Right atrium auricular region (tissue), 2 donors: Measurements from ENCODE around the gene BPIFA2. TPM values are rescaled to one million over a fixed set of nuclear protein-coding genes. Genes with fewer than 3 reads are reported as not detected.

ENCODE experiments used
- DNase-seq: peaks from one replicate; pipeline ENCODE4 v3.0.0-alpha.2; 2019; ENCODE audit warnings: low spot score
- H3K27ac ChIP-seq, 2 donors: fragments of 200-600 bp; sonication (generic); 1 replicate in 1 of 2; 2 replicates in 1 of 2; pipeline ENCODE4 v1.5.1; 2016 to 2019
- H3K27me3 ChIP-seq, 2 donors: fragments of 200-600 bp; sonication (generic); one replicate each; pipeline versions ENCODE4 v1.5.1 to v1.6.0; 2017 to 2019
- H3K36me3 ChIP-seq: fragments of 200-600 bp; sonication (generic); one replicate; pipeline ENCODE4 v1.5.1; 2016
- H3K4me1 ChIP-seq, 2 donors: fragments of 200-600 bp; sonication (generic); one replicate each; pipeline versions ENCODE4 v1.5.1 to v1.6.0; 2017 to 2019
- H3K4me3 ChIP-seq, 2 donors: fragments of 200-600 bp; sonication (generic); 1 replicate in 1 of 2; 2 replicates in 1 of 2; pipeline ENCODE4 v1.5.1; 2017 to 2019; ENCODE audit warnings: mild to moderate bottlenecking in 1 of 2, moderate library complexity in 1 of 2
- H3K9me3 ChIP-seq, 2 donors: fragments of 200-600 bp; sonication (generic); one replicate each; pipeline ENCODE4 v1.5.1; 2019
- total RNA-seq, 2 donors: library from RNA; depleted of rRNA; stranded (reverse); fragments of >200 nt; gene quantifications; one replicate each; pipeline ENCODE4 v1.1.0, GENCODE V29; 2016
- TF ChIP-seq, protein P1 (sequence below), 2 donors: fragments of 200-600 bp; sonication (generic); IDR thresholded peaks; one replicate each; pipeline ENCODE4 v1.5.1; 2019; ENCODE audit warnings: antibody characterized with exemption in 2 of 2

The BPIFA2 gene
- total RNA-seq, 2 donors from 2014 or later: not detected

DNA sequence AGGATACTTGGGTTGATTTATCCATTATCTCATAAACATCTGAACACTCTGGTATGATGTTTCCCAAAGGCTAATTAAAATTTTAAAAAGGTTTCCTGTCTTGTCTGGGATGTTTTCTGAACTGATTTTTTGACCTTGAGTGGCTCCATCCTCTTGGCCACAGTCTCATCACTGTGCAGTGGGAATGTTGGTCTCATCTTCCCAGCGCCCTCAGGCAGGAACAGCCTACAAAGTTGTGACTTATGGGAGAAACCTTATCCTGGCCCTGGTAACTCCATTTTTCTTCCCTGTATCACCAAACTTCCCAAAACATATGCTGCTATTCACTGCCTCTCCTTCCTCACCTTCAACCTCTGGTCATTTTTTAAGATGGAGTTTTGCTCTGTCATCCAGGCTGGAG, 42.4 kb downstream of the BPIFA2 start:
- no peaks in the 10 kb centered on the region for H3K9me3 ChIP-seq
- H3K4me3 ChIP-seq: no peak overlapping the region
- no peak overlapping the region for H3K27ac ChIP-seq
- H3K27me3 ChIP-seq: no peaks in the 10 kb centered on the region
- DNase-seq: no peak
- no peaks in the 10 kb centered on the region for H3K4me1 ChIP-seq
- TF ChIP-seq, protein P1, sequence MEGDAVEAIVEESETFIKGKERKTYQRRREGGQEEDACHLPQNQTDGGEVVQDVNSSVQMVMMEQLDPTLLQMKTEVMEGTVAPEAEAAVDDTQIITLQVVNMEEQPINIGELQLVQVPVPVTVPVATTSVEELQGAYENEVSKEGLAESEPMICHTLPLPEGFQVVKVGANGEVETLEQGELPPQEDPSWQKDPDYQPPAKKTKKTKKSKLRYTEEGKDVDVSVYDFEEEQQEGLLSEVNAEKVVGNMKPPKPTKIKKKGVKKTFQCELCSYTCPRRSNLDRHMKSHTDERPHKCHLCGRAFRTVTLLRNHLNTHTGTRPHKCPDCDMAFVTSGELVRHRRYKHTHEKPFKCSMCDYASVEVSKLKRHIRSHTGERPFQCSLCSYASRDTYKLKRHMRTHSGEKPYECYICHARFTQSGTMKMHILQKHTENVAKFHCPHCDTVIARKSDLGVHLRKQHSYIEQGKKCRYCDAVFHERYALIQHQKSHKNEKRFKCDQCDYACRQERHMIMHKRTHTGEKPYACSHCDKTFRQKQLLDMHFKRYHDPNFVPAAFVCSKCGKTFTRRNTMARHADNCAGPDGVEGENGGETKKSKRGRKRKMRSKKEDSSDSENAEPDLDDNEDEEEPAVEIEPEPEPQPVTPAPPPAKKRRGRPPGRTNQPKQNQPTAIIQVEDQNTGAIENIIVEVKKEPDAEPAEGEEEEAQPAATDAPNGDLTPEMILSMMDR (IDR thresholded peaks at IDR 0.05): no peak
- H3K36me3 ChIP-seq: no peaks in the 10 kb centered on the region

DNA sequence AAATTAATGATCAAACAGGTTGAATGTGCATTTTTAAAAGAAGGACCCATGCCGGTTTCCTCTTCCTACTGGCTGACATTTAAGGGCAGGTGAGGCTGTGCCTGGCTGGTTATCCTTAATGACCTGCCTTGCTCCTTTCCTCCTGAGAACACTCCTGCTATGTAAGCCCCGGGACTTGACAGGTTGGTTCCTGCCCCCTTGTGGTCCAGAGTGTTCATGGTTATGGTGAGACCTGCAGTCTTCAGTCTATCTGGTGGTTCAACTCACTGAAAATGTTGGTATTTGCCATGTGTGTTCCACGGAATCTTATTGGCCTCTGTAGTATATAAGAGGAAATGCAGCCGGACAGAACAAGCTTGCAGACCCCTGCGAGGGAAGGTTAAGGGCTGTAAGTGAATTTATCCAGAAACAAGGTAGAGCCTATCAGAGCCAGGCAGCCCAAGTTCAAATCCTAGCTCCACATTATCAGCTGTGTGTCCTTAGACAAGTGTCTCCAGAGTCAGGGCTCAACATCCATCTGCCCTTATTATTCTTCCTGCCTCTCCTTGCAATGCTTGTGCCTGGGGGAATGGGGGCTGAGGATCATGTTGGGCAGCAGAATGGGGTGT, 44.0 kb downstream of the BPIFA2 start:
- TF ChIP-seq, protein P1 (IDR thresholded peaks at IDR 0.05): peak in 1 of 2 donors; percentile 30
- DNase-seq: no peak
- Histone ChIP-seq H3K4me3 (no peak overlapping the region), H3K27me3 (no peaks in the 10 kb centered on the region), H3K9me3 (no peaks in the 10 kb centered on the region), H3K36me3 (no peaks in the 10 kb centered on the region), H3K4me1 (no peaks in the 10 kb centered on the region), H3K27ac (no peak overlapping the region)

DNA sequence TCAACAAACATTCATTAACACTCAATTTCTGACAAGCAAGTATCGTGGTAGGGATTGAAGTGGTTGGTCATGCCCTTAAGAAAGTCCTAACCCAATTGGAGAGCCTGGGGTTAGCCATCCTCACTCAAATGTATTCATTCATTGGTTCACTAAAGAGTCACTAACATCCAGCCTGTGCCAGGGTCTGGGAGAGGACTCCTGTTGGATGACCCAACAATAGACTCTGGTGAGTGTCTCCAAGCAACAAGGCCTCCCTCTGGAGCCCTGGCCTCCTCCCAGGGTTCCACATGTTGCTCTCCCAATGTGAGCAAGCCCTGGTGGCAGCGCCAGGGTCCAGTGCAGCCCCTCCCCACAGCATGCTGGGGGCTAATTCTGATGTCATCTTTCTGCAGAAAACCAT, 49.1 kb downstream of the BPIFA2 start, which contains the start of gene BPIFA3:
Gene BPIFA3 (plus strand): TSS at position 301 of the 400 bp plus-strand sequence. CDS start 185 bp downstream, outside the sequence.
- Histone ChIP-seq H3K27me3 (no peaks in the 10 kb centered on the region), H3K36me3 (no peaks in the 10 kb centered on the region)

DNA sequence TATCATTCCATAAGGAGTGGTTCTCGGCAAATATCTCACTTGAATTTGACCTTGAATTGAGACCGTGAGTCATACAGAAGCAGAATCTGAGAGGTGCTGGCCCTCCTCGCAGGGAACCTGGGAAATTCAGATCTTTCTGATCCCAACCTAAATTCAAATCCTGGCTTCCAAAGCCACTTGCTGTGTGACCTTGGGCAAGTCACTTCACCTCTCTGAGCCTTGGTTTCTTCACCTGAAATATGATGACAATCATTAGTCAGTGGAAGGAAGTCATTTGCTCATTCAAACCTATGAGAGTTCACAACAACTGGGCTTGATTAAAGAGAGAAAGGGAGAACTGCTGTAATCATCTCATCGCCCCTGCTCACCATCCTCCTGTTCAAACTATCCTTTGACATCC, 56.4 kb downstream of the BPIFA2 start:
- Histone ChIP-seq H3K4me1 (no peaks in the 10 kb centered on the region), H3K27me3 (no peaks in the 10 kb centered on the region), H3K9me3 (no peaks in the 10 kb centered on the region), H3K4me3 (no peak overlapping the region), H3K27ac (no peak overlapping the region), H3K36me3 (no peaks in the 10 kb centered on the region)
- TF ChIP-seq, protein P1 (IDR thresholded peaks at IDR 0.05): no peak
- DNase-seq: no peak

More for the DNA sequence above, 49.1 kb downstream of the BPIFA2 start, which contains the start of gene BPIFA3:
- TF ChIP-seq, protein P1 (IDR thresholded peaks at IDR 0.05): no peak
- DNase-seq: no peak
- Histone ChIP-seq H3K4me1 (no peaks in the 10 kb centered on the region), H3K9me3 (no peaks in the 10 kb centered on the region), H3K27ac (no peak within 1 kb of the TSS), H3K4me3 (no peak within 1 kb of the TSS)

DNA sequence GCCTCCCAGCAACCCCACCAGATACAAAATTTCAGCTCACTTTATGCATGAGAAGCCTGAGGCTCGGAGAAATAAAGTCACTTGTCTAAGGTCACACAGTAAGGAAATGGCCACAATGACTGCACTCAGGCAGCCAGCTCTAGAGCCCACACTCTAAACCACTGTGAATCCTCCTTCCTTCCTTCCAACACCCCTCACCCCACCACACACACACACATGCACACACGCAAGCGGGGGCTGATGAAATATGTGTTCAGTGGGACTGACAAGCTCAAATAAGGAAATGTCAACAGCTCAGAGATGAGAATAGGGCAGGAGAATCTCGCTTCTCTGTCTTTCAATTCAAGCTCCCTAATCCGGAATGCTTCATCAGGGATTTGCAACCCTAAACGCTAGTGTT, 61.9 kb downstream of the BPIFA2 start:
- H3K27me3 ChIP-seq: no peaks in the 10 kb centered on the region
- TF ChIP-seq, protein P1 (IDR thresholded peaks at IDR 0.05): no peak

More for the DNA sequence above, 61.9 kb downstream of the BPIFA2 start:
- no peak overlapping the region for H3K4me3 ChIP-seq
- no peak for DNase-seq
- no peaks in the 10 kb centered on the region for H3K4me1 ChIP-seq
- H3K9me3 ChIP-seq: no peaks in the 10 kb centered on the region
- H3K27ac ChIP-seq: no peak overlapping the region
- no peaks in the 10 kb centered on the region for H3K36me3 ChIP-seq

Other genes with a start within 250 kb of the BPIFA2 start
- not detected for gene SUN5, start 163.7 kb upstream of the BPIFA2 start, total RNA-seq
- gene BPIFB2, start 160.5 kb upstream of the BPIFA2 start, total RNA-seq: not detected
- gene BPIFB6, start 136.5 kb upstream of the BPIFA2 start, total RNA-seq: not detected
- gene BPIFB3, start 114.3 kb upstream of the BPIFA2 start, total RNA-seq: not detected
- not detected for gene BPIFB4, start 88.5 kb upstream of the BPIFA2 start, total RNA-seq
- gene BPIFA3, start 49.2 kb downstream of the BPIFA2 start, total RNA-seq: not detected
- gene BPIFA1, start 67.8 kb downstream of the BPIFA2 start, total RNA-seq: not detected
- gene BPIFB1, start 115.1 kb downstream of the BPIFA2 start, total RNA-seq: not detected
- gene CDK5RAP1, start 233.4 kb downstream of the BPIFA2 start, total RNA-seq: 10 to 100 TPM; 13.9 to 22.8 TPM